Endometrial microvascular endothelial cells (primary cell): ENCODE measurements around the gene MASP2. TPM values are rescaled to one million over a fixed set of nuclear protein-coding genes. Genes with fewer than 3 reads are reported as not detected.
"Not testable (repeated sequence)": the region's sequence is repeated elsewhere in the genome, so short reads cannot be mapped to it uniquely, and the experiment has no call there.

Experiments
- in situ Hi-C: cut with HindIII; loops from 2 replicates; pipeline ENCODE4 v1.10.0; 2017; ENCODE audit warnings: low sequenced_read_pairs, low pct_unique_long_range_greater_than_20kb; ENCODE audit errors: inconsistent ontology term
- total RNA-seq: library from RNA; depleted of rRNA; stranded (reverse); fragments of >200 nt; gene quantifications from one replicate; pipeline ENCODE4 v1.2.3, GENCODE V29; 2015; ENCODE audit errors: inconsistent ontology term

The MASP2 gene
- total RNA-seq = not detected

- in situ Hi-C loops = no loop called here
Observed at GRCh38 chr1:11046625-11047365, at the start of gene MASP2. TSS of gene MASP2 (minus strand) at chr1:11047239. CDS start at chr1:11047207, 32 bp downstream.

- in situ Hi-C loops = not testable (repeated sequence)
Observed at GRCh38 chr1:11083784-11084183, 36.7 kb upstream of the MASP2 start.

- in situ Hi-C loops = no loop called here
Observed at GRCh38 chr1:11080931-11081330, 33.9 kb upstream of the MASP2 start.

- in situ Hi-C loops = no loop called here
Observed at GRCh38 chr1:11078631-11079030, 31.6 kb upstream of the MASP2 start.

GRCh38 chr1:11073398-11073797 is 26.4 kb upstream of the MASP2 start:
- in situ Hi-C loops = not testable (repeated sequence)

GRCh38 chr1:11072216-11072917 is 25.3 kb upstream of the MASP2 start:
- in situ Hi-C loops = no loop called here

GRCh38 chr1:11071463-11072215 is 24.6 kb upstream of the MASP2 start:
- in situ Hi-C loops = no loop called here

GRCh38 chr1:11070876-11071275 is 23.8 kb upstream of the MASP2 start:
- in situ Hi-C loops = no loop called here

- in situ Hi-C loops = no loop called here
Observed at GRCh38 chr1:11068600-11069473, 21.8 kb upstream of the MASP2 start.

- in situ Hi-C loops = no loop called here
Observed at GRCh38 chr1:11067716-11068599, 20.9 kb upstream of the MASP2 start.

GRCh38 chr1:11065796-11066195 is 18.8 kb upstream of the MASP2 start:
- in situ Hi-C loops = no loop called here

GRCh38 chr1:11064942-11065341 is 17.9 kb upstream of the MASP2 start:
- in situ Hi-C loops = no loop called here

- in situ Hi-C loops = not testable (repeated sequence)
Observed at GRCh38 chr1:11063937-11064537, 17.0 kb upstream of the MASP2 start.

- in situ Hi-C loops = no loop called here
Observed at GRCh38 chr1:11062965-11063401, 15.9 kb upstream of the MASP2 start.

- in situ Hi-C loops = no loop called here
Observed at GRCh38 chr1:11061652-11062365, 14.8 kb upstream of the MASP2 start.

- in situ Hi-C loops = no loop called here
Observed at GRCh38 chr1:11059968-11060830, 13.2 kb upstream of the MASP2 start, which contains the start of gene SRM. TSS of gene SRM (minus strand) at chr1:11060018. CDS start at chr1:11059943, 75 bp downstream.
